GM12878 (cell line): ENCODE data around the gene RAD51B.

ENCODE experiments used
- BHLHE40 ChIP-seq, 2 experiments: fragments of 450-650 bp in 1 of 2; IDR thresholded peaks; 2 replicates each; pipeline ENCODE4 v1.6.1; 2011 to 2017; ENCODE audit warnings: low read depth in 2 of 2, borderline replicate concordance in 1 of 2, improper control_type of control experiment in 1 of 2, low read length in 1 of 2, mild to moderate bottlenecking in 1 of 2
- CTCF ChIP-seq, 3 experiments: IDR thresholded peaks in 2 of 3; conservative IDR thresholded peaks in 1 of 3; 2 replicates each; pipeline ENCODE4 v1.5.1; 2011; ENCODE audit warnings: low read depth in 3 of 3, low read length in 3 of 3, mild to moderate bottlenecking in 3 of 3, control low read depth in 2 of 3, moderate library complexity in 2 of 3, inconsistent platforms in 1 of 3, mixed read lengths in 1 of 3; ENCODE audit not compliant: control insufficient read depth in 2 of 3, insufficient read depth in 1 of 3; ENCODE audit errors: extremely low read depth in 1 of 3
- NKRF ChIP-seq: fragments of 450-650 bp; conservative IDR thresholded peaks from 2 replicates; pipeline ENCODE4 v1.6.1; 2017; ENCODE audit warnings: mild to moderate bottlenecking, moderate library complexity
- POLR2A ChIP-seq: IDR thresholded peaks from 2 replicates; pipeline ENCODE4 v1.6.1; 2011; ENCODE audit warnings: low read depth, mild to moderate bottlenecking, low read length
- POLR2AphosphoS2 ChIP-seq: IDR thresholded peaks from 2 replicates; pipeline ENCODE4 v1.6.1; 2011; ENCODE audit warnings: low read depth, mild to moderate bottlenecking, low read length, improper control_type of control experiment, moderate library complexity

- TF ChIP-seq CTCF (IDR thresholded peaks at IDR 0.05 in 2 of 3, conservative IDR thresholded peaks at IDR 0.05 in 1 of 3; ENCODE audit: control insufficient read depth in 2 of 3, extremely low read depth in 1 of 3, insufficient read depth in 1 of 3, low read depth in 3 of 3, low read length in 3 of 3) (no peak), POLR2AphosphoS2 (no peak), BHLHE40 (IDR thresholded peaks at IDR 0.05; ENCODE audit: borderline replicate concordance in 1 of 2, low read depth in 2 of 2, low read length in 1 of 2) (no peak), NKRF (no peak), POLR2A (no peak)
Observed at GRCh38 chr14:67955261-67955660, 135.7 kb downstream of the RAD51B start.
